ENCODE measurements around the gene MYH14.

Gene MYH14

DNA sequence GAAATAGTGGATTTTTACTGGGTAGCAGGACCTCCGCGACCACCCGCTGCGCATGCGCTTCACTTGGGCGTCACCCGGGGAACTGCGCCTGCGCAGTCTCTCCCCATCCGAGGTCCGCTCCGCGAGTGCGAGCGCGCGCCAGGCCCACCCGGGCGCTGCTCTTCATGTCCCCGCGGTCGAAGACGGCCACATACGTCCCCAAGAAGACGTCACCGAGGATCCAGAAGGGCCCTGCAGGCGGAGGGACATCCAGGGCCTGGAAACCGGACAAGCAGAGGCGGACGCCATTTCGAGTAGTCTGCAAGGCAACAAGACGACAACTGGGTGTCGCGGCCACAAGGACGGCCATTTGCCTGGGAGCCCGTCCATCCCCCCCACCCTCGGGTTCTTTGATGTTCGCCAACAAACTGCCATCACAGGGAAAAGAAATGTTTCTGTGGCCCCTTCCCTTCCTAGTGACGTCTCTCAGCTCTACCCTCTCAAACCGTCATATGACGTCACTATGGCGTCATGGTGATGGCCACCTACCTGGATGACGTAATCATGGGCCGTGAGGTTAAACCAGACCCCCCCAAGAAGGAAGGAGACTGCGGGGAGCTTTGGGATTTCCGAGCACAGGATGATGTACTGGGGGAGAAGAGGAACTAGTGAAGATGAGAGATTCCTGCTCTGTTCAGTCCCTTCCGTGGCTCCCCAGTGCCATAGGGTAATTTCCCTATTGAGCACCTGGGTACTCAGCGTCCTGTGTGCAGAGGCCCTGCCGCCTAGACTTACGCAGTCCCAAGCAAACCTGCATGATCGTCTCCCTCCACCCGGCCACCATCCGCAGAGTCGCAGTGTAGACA lies 155.3 kb downstream of the MYH14 start:
- no peak for DNase-seq (ENCODE audit: low spot score)
- no peak for FAIRE-seq

DNA sequence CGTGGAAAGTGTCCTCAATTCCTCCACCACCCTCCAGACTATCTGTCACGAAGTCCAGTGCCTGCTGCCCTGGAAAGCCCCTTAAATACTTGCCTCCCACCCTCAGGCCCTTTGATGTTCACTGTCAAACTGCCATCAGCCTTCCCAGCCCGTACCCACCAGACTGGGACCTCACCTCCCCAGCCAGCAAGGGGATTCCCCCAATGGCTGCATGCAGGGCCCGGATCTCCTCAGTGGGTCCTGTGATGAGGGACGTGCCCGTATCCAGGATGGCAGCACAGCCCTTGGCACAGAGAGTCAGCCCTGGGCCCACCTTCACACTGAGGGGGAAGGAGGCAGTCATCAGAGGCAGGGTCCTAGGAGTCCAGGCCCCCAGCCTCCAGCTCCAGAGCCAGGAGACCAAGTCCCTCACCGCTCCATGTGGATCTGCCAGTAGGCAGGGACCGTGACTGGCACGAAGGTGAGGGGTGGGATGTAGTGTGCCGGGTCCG lies 156.0 kb downstream of the MYH14 start:
- FAIRE-seq (no peak), DNase-seq (ENCODE audit: low spot score) (no peak)

Measured in RCC 7860 (cell line).